DOHH2 (cell line): Measurements from ENCODE around the gene PDHX.

ENCODE experiments used
- H3F3A ChIP-seq: fragments of 200-600 bp; sonication (generic), shearing (Covaris generic); 2 replicates; pipeline ENCODE4 v1.6.0; 2016; ENCODE audit warnings: antibody characterized with exemption, mild to moderate bottlenecking; ENCODE audit not compliant: control insufficient read depth, insufficient read depth
- H3K27ac ChIP-seq: fragments of 200-600 bp; sonication (generic); 2 replicates; pipeline ENCODE4 v1.5.1; 2014; ENCODE audit warnings: low read depth, mild to moderate bottlenecking, low read length, moderate library complexity
- H3K27me3 ChIP-seq: fragments of 200-600 bp; sonication (generic); 2 replicates; pipeline ENCODE4 v1.6.1; 2014; ENCODE audit warnings: mild to moderate bottlenecking, low read length, mixed read lengths; ENCODE audit not compliant: control insufficient read depth
- H3K36me3 ChIP-seq: fragments of 200-600 bp; sonication (generic); 2 replicates; pipeline ENCODE4 v1.6.1; 2014; ENCODE audit warnings: mild to moderate bottlenecking, low read length, moderate library complexity, mixed read lengths; ENCODE audit not compliant: control insufficient read depth
- H3K4me1 ChIP-seq: fragments of 200-600 bp; sonication (generic); 2 replicates; pipeline ENCODE4 v1.6.1; 2014; ENCODE audit warnings: mild to moderate bottlenecking, low read length, mixed read lengths; ENCODE audit not compliant: control insufficient read depth
- H3K4me2 ChIP-seq: fragments of 200-600 bp; sonication (generic); 2 replicates; pipeline ENCODE4 v1.6.0; 2014; ENCODE audit warnings: mild to moderate bottlenecking, low read length, moderate library complexity
- H3K4me3 ChIP-seq: fragments of 200-600 bp; sonication (generic); 2 replicates; pipeline ENCODE4 v1.5.1; 2014; ENCODE audit warnings: mild to moderate bottlenecking, low read length, mixed read lengths
- H3K79me2 ChIP-seq: fragments of 200-600 bp; sonication (generic); 2 replicates; pipeline ENCODE4 v1.6.1; 2014; ENCODE audit warnings: mild to moderate bottlenecking, low read length, mixed read lengths; ENCODE audit not compliant: control insufficient read depth
- H3K9me2 ChIP-seq: fragments of 200-600 bp; sonication (generic); replicated peaks from 2 replicates; pipeline ENCODE4 v1.6.1; 2014; ENCODE audit warnings: mild to moderate bottlenecking, low read length, mixed read lengths; ENCODE audit not compliant: control insufficient read depth
- H3K9me3 ChIP-seq: fragments of 200-600 bp; sonication (generic); 2 replicates; pipeline ENCODE4 v1.6.1; 2014; ENCODE audit warnings: antibody characterized with exemption, low read length, mixed read lengths; ENCODE audit not compliant: control insufficient read depth, insufficient read depth
- H4K20me1 ChIP-seq: fragments of 200-600 bp; sonication (generic); 2 replicates; pipeline ENCODE4 v1.6.0; 2014; ENCODE audit warnings: low read depth, mild to moderate bottlenecking, antibody characterized with exemption, low read length, moderate library complexity; ENCODE audit not compliant: control insufficient read depth, insufficient read depth
- EZH2phosphoT487 ChIP-seq: fragments of 200-600 bp; sonication (generic); IDR thresholded peaks from 2 replicates; pipeline ENCODE4 v1.6.1; 2017; ENCODE audit warnings: borderline replicate concordance, mild to moderate bottlenecking, antibody characterized with exemption, low read length, moderate library complexity, mixed read lengths
- TF ChIP-seq, protein P1 (sequence below): fragments of 200-600 bp; sonication (generic); IDR thresholded peaks from one replicate; pipeline ENCODE4 v1.5.1; 2014; ENCODE audit warnings: antibody characterized with exemption, mild to moderate bottlenecking, low read depth, low read length; ENCODE audit not compliant: poor library complexity, severe bottlenecking

Gene PDHX

DNA sequence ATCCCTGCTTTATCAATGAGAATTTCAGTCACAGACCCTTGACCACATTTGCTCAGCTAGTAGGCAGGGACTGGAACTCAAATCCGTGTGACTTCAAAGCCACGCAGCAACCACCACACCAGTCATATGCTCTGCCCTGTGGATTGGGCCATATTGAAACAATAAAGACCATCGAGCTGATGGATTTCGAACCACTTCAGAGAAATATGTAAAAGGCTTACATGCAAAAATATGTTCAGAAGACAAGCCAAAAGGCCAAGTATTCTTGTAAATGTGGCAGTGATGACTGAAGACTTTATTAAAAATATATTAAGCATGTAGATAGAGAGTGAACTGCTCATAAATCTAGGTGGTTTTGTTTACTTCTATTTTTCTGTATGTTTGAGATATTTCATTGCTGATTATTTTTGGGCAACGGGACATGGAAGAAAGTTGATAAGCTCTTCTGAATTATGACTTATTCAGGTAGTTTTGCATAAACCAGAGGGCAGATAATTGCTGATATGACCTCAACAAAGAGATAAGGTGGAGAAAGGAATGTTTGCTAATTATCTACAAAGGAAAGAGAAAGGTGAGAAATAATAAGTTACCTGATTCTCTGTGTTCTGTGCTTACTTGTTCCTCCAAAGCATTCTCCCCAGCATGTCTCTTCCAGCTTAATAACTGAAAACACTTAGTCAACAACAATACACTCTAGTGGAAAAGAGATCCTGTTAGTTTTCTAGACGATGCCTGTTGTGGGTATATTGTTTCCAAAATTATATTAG lies 99.4 kb downstream of the PDHX start:
- H3K79me2 ChIP-seq: no peaks in the 10 kb centered on the region
- H3K27me3 ChIP-seq: no peaks in the 10 kb centered on the region
- no peaks in the 10 kb centered on the region for H3K4me1 ChIP-seq
- no peaks in the 10 kb centered on the region for H3K9me3 ChIP-seq
- no peak overlapping the region for H3K27ac ChIP-seq
- H4K20me1 ChIP-seq: no peaks in the 10 kb centered on the region
- H3K9me2 ChIP-seq: no peaks in the 10 kb centered on the region
- no peaks in the 10 kb centered on the region for H3K36me3 ChIP-seq
- TF ChIP-seq, protein P1, sequence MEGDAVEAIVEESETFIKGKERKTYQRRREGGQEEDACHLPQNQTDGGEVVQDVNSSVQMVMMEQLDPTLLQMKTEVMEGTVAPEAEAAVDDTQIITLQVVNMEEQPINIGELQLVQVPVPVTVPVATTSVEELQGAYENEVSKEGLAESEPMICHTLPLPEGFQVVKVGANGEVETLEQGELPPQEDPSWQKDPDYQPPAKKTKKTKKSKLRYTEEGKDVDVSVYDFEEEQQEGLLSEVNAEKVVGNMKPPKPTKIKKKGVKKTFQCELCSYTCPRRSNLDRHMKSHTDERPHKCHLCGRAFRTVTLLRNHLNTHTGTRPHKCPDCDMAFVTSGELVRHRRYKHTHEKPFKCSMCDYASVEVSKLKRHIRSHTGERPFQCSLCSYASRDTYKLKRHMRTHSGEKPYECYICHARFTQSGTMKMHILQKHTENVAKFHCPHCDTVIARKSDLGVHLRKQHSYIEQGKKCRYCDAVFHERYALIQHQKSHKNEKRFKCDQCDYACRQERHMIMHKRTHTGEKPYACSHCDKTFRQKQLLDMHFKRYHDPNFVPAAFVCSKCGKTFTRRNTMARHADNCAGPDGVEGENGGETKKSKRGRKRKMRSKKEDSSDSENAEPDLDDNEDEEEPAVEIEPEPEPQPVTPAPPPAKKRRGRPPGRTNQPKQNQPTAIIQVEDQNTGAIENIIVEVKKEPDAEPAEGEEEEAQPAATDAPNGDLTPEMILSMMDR: no peak
- no peak for TF ChIP-seq EZH2phosphoT487
- H3K4me2 ChIP-seq: no peak overlapping the region
- no peak overlapping the region for H3K4me3 ChIP-seq
- no peaks in the 10 kb centered on the region for H3F3A ChIP-seq

DNA sequence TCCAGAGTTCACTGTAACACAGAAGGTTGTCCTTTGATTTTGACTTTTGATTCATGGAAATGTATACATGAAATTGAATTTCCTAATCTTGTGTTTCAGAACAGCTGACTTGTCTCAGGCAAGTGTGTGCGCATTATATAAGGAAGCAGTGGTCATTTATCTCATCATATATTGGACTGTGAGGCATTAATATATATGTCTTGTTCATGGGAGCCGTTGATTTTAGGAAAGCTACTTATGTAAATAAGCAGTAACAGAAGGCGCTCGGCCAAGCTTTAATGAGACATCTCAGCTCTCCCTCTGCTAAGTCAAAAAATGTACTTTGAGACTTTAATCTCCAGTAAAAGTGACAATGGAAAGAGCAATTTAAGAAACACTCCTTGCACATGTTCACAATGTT lies 100.5 kb downstream of the PDHX start:
- Histone ChIP-seq H3F3A (no peaks in the 10 kb centered on the region), H3K79me2 (no peaks in the 10 kb centered on the region), H3K4me2 (no peak overlapping the region), H3K27ac (no peak overlapping the region), H4K20me1 (no peaks in the 10 kb centered on the region), H3K36me3 (no peaks in the 10 kb centered on the region), H3K4me1 (no peaks in the 10 kb centered on the region), H3K9me3 (no peaks in the 10 kb centered on the region), H3K27me3 (no peaks in the 10 kb centered on the region), H3K9me2 (no peaks in the 10 kb centered on the region), H3K4me3 (no peak overlapping the region)
- no peak for TF ChIP-seq EZH2phosphoT487
- TF ChIP-seq, protein P1: no peak

DNA sequence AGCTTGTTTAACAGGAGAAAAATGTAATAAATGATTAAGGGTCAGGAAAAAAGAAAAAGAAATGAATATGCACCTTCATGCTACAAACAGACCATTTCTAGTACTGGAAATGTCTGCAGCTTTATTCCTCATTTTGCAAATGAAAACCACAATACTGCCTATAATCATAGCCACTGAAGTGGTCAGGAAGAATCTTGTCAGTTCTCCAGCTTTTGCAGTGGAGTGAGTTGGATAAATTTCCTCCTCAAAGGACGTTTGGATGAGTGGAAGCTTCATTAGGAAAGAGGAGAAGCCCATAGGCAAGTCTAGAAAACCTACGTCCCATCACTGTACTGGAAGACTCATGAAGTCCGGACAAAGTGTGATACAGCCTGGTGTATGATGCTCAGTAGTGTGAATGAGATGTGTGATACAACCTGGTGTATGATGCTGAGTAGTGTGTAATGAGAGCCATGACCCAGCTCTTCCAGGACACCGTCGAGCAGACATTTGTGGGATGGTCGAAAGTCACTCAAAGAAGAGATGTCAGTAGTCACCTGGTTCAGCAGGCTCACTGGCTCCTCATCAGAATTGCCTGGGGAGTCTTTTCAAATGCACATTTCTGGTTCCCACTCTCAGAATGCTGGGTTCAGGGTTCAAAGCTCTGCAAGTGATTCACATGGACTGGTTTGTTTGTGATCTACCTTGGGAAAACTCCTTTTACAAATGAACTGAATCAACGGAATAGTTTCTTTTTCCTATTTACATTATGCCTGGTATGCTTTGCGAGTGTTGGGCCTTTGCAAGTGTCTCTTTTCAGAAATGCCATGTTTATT lies 101.3 kb downstream of the PDHX start:
- no peak overlapping the region for H3K4me3 ChIP-seq
- no peaks in the 10 kb centered on the region for H4K20me1 ChIP-seq
- no peaks in the 10 kb centered on the region for H3K79me2 ChIP-seq
- no peaks in the 10 kb centered on the region for H3K9me2 ChIP-seq
- no peaks in the 10 kb centered on the region for H3F3A ChIP-seq
- no peak for TF ChIP-seq EZH2phosphoT487
- TF ChIP-seq, protein P1: no peak
- H3K27ac ChIP-seq: no peak overlapping the region
- no peaks in the 10 kb centered on the region for H3K36me3 ChIP-seq
- H3K9me3 ChIP-seq: no peaks in the 10 kb centered on the region
- no peaks in the 10 kb centered on the region for H3K27me3 ChIP-seq
- H3K4me1 ChIP-seq: no peaks in the 10 kb centered on the region
- H3K4me2 ChIP-seq: no peak overlapping the region
